HG03064 (cell line): Measurements from ENCODE around the gene AQP11.

ENCODE experiments used
- ATAC-seq: cut with Tn5 transposase; IDR thresholded peaks from one replicate; pipeline ENCODE4 v1.9.1; 2021; ENCODE audit warnings: low read depth; ENCODE audit not compliant: unreplicated experiment

Gene AQP11

GRCh38 chr11:77654770-77655434, 65.1 kb downstream of the AQP11 start:
- ATAC-seq, result no peak

- no peak for ATAC-seq
These were observed 66.6 kb downstream of the AQP11 start for GRCh38 chr11:77656362-77656761.

GRCh38 chr11:77658213-77659013, 68.7 kb downstream of the AQP11 start:
- no peak for ATAC-seq
